SK-N-SH treated with all-trans-retinoic acid at 6 μM for 48 hours (cell line): ENCODE measurements around the gene SELENOM.
"Not testable (repeated sequence)": the region's sequence is repeated elsewhere in the genome, so short reads cannot be mapped to it uniquely, and the experiment has no call there.

Experiments used
- ATAC-seq: fragments of 200-7000 bp; cut with Tn5 transposase; 3 replicates; pipeline ENCODE4 v1.9.1; 2020; ENCODE audit warnings: mild to moderate bottlenecking, moderate library complexity
- ARNTL ChIP-seq: fragments of 450-650 bp; formaldehyde crosslinking; IDR thresholded peaks from 2 replicates; pipeline ENCODE4 v1.5.0; 2020; ENCODE audit warnings: low read depth, mild to moderate bottlenecking, moderate library complexity, borderline replicate concordance
- BACH2 ChIP-seq: fragments of 250-450 bp; sonication (Bioruptor Pico); IDR thresholded peaks from 2 replicates; pipeline ENCODE4 v1.9.0; 2021; ENCODE audit warnings: mild to moderate bottlenecking, borderline replicate concordance
- CSDC2 ChIP-seq: fragments of 250-450 bp; sonication (Bioruptor Pico); IDR thresholded peaks from 2 replicates; pipeline ENCODE4 v1.5.0; 2020; ENCODE audit warnings: mild to moderate bottlenecking, moderate library complexity
- ESRRG ChIP-seq: fragments of 250-450 bp; sonication (Bioruptor Pico); IDR thresholded peaks from 2 replicates; pipeline ENCODE4 v1.6.1; 2021; ENCODE audit warnings: mild to moderate bottlenecking
- GLIS3 ChIP-seq: fragments of 250-450 bp; sonication (Bioruptor Pico); IDR thresholded peaks from 2 replicates; pipeline ENCODE4 v1.5.0; 2020; ENCODE audit warnings: mild to moderate bottlenecking, moderate library complexity
- ISL1 ChIP-seq: fragments of 250-450 bp; sonication (Bioruptor Pico); IDR thresholded peaks from 2 replicates; pipeline ENCODE4 v2.1.2; 2022; ENCODE audit warnings: mild to moderate bottlenecking, moderate library complexity
- OSR1 ChIP-seq: fragments of 250-450 bp; sonication (Bioruptor Pico); IDR thresholded peaks from 2 replicates; pipeline ENCODE4 v1.8.0; 2022; ENCODE audit warnings: moderate library complexity, mild to moderate bottlenecking, inconsistent platforms
- PPARA ChIP-seq: fragments of 250-450 bp; sonication (Bioruptor Pico); IDR thresholded peaks from 2 replicates; pipeline ENCODE4 v1.5.0; 2020; ENCODE audit warnings: mild to moderate bottlenecking, borderline replicate concordance
- RARB ChIP-seq: fragments of 250-450 bp; sonication (Bioruptor Pico); IDR thresholded peaks from 2 replicates; pipeline ENCODE4 v1.8.0; 2021; ENCODE audit warnings: mild to moderate bottlenecking, moderate library complexity
- SNAI2 ChIP-seq: fragments of 250-450 bp; sonication (Bioruptor Pico); IDR thresholded peaks from 2 replicates; pipeline ENCODE4 v1.5.0; 2020; ENCODE audit warnings: mild to moderate bottlenecking, moderate library complexity
- TCF4 ChIP-seq: fragments of 250-450 bp; sonication (Bioruptor Pico); IDR thresholded peaks from 2 replicates; pipeline ENCODE4 v1.8.0; 2021; ENCODE audit warnings: mild to moderate bottlenecking, moderate library complexity, borderline replicate concordance
- ZC3H10 ChIP-seq: fragments of 250-450 bp; sonication (Bioruptor Pico); IDR thresholded peaks from 2 replicates; pipeline ENCODE4 v1.5.1; 2021; ENCODE audit warnings: mild to moderate bottlenecking, moderate library complexity
- ZFP3 ChIP-seq: fragments of 250-450 bp; sonication (Bioruptor Pico); IDR thresholded peaks from 2 replicates; pipeline ENCODE4 v1.5.0; 2020; ENCODE audit warnings: mild to moderate bottlenecking, moderate library complexity
- ZFP30 ChIP-seq: fragments of 450-650 bp; formaldehyde crosslinking; IDR thresholded peaks from 2 replicates; pipeline ENCODE4 v1.5.0; 2022; ENCODE audit warnings: mild to moderate bottlenecking, moderate library complexity
- ZNF565 ChIP-seq: fragments of 450-650 bp; formaldehyde crosslinking; conservative IDR thresholded peaks from 2 replicates; pipeline ENCODE4 v1.5.0; 2020; ENCODE audit warnings: low read depth, mild to moderate bottlenecking, moderate library complexity
- ZNF70 ChIP-seq: fragments of 450-650 bp; formaldehyde crosslinking; IDR thresholded peaks from 2 replicates; pipeline ENCODE4 v1.5.0; 2020; ENCODE audit warnings: mild to moderate bottlenecking, moderate library complexity
- TF ChIP-seq, protein P1 (sequence below): fragments of 250-450 bp; sonication (Bioruptor Pico); IDR thresholded peaks from 2 replicates; pipeline ENCODE4 v1.5.1; 2021; ENCODE audit warnings: mild to moderate bottlenecking, moderate library complexity
- TF ChIP-seq, protein P2 (sequence below): fragments of 250-450 bp; sonication (Bioruptor Pico); IDR thresholded peaks from 2 replicates; pipeline ENCODE4 v1.5.0; 2020; ENCODE audit warnings: mild to moderate bottlenecking, moderate library complexity
- TF ChIP-seq, protein P3 (sequence below): fragments of 250-450 bp; sonication (Bioruptor Pico); IDR thresholded peaks from 2 replicates; pipeline ENCODE4 v1.5.1; 2020; ENCODE audit warnings: low read depth, mild to moderate bottlenecking, moderate library complexity
- TF ChIP-seq, protein P4 (sequence below): fragments of 250-450 bp; sonication (Bioruptor Pico); IDR thresholded peaks from 2 replicates; pipeline ENCODE4 v1.8.0; 2021; ENCODE audit warnings: low read depth, mild to moderate bottlenecking, moderate library complexity, borderline replicate concordance
- TF ChIP-seq, protein P5 (sequence below): fragments of 250-450 bp; sonication (Bioruptor Pico); IDR thresholded peaks from 2 replicates; pipeline ENCODE4 v1.8.0; 2020; ENCODE audit warnings: mild to moderate bottlenecking, moderate library complexity, borderline replicate concordance

Gene SELENOM

DNA sequence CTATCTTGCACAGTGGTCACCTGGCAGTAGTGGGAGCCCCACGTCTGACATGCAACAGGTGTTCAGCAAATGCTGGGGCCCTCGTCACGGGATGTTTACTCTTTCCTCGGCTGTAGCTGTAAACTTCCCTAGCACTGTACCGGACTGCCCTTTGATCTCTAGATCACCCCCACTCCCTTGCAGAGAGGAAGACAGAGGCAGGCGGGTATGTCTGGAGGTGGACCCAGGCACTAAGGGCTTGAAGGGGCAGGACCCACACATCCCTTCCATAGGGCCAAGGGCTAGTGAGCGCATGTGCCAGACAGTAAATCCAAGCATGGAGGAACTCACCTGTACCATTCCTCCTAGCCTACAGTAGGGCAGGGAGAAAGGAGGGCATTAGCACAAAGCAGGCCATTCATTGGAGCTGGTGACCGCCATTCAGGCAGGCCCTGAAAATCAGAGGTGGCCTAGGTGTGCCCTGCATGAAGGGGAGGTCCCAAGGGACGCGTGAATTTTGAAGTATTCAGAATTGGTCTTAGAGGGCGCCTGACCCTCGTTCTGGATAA is 28.2 kb downstream of the SELENOM start:
- no peak for ATAC-seq
- TF ChIP-seq, protein P1, sequence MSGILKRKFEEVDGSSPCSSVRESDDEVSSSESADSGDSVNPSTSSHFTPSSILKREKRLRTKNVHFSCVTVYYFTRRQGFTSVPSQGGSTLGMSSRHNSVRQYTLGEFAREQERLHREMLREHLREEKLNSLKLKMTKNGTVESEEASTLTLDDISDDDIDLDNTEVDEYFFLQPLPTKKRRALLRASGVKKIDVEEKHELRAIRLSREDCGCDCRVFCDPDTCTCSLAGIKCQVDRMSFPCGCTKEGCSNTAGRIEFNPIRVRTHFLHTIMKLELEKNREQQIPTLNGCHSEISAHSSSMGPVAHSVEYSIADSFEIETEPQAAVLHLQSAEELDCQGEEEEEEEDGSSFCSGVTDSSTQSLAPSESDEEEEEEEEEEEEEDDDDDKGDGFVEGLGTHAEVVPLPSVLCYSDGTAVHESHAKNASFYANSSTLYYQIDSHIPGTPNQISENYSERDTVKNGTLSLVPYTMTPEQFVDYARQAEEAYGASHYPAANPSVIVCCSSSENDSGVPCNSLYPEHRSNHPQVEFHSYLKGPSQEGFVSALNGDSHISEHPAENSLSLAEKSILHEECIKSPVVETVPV, result no peak
- TF ChIP-seq ISL1 (CRISPR knock-in tag) (no peak), OSR1 (CRISPR knock-in tag) (no peak), GLIS3 (no peak), ESRRG (CRISPR knock-in tag) (no peak), ARNTL (CRISPR knock-in tag) (no peak), PPARA (no peak), ZFP3 (no peak), SNAI2 (no peak), CSDC2 (no peak), RARB (CRISPR knock-in tag) (no peak), ZC3H10 (CRISPR knock-in tag) (no peak)
- TF ChIP-seq, protein P2, sequence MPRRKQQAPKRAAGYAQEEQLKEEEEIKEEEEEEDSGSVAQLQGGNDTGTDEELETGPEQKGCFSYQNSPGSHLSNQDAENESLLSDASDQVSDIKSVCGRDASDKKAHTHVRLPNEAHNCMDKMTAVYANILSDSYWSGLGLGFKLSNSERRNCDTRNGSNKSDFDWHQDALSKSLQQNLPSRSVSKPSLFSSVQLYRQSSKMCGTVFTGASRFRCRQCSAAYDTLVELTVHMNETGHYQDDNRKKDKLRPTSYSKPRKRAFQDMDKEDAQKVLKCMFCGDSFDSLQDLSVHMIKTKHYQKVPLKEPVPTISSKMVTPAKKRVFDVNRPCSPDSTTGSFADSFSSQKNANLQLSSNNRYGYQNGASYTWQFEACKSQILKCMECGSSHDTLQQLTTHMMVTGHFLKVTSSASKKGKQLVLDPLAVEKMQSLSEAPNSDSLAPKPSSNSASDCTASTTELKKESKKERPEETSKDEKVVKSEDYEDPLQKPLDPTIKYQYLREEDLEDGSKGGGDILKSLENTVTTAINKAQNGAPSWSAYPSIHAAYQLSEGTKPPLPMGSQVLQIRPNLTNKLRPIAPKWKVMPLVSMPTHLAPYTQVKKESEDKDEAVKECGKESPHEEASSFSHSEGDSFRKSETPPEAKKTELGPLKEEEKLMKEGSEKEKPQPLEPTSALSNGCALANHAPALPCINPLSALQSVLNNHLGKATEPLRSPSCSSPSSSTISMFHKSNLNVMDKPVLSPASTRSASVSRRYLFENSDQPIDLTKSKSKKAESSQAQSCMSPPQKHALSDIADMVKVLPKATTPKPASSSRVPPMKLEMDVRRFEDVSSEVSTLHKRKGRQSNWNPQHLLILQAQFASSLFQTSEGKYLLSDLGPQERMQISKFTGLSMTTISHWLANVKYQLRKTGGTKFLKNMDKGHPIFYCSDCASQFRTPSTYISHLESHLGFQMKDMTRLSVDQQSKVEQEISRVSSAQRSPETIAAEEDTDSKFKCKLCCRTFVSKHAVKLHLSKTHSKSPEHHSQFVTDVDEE, result no peak
- TF ChIP-seq, protein P3, sequence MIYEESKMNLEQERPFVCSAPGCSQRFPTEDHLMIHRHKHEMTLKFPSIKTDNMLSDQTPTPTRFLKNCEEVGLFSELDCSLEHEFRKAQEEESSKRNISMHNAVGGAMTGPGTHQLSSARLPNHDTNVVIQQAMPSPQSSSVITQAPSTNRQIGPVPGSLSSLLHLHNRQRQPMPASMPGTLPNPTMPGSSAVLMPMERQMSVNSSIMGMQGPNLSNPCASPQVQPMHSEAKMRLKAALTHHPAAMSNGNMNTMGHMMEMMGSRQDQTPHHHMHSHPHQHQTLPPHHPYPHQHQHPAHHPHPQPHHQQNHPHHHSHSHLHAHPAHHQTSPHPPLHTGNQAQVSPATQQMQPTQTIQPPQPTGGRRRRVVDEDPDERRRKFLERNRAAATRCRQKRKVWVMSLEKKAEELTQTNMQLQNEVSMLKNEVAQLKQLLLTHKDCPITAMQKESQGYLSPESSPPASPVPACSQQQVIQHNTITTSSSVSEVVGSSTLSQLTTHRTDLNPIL (CRISPR knock-in tag), result no peak
- TF ChIP-seq, protein P4, sequence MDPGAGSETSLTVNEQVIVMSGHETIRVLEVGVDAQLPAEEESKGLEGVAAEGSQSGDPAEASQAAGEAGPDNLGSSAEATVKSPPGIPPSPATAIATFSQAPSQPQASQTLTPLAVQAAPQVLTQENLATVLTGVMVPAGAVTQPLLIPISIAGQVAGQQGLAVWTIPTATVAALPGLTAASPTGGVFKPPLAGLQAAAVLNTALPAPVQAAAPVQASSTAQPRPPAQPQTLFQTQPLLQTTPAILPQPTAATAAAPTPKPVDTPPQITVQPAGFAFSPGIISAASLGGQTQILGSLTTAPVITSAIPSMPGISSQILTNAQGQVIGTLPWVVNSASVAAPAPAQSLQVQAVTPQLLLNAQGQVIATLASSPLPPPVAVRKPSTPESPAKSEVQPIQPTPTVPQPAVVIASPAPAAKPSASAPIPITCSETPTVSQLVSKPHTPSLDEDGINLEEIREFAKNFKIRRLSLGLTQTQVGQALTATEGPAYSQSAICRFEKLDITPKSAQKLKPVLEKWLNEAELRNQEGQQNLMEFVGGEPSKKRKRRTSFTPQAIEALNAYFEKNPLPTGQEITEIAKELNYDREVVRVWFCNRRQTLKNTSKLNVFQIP (CRISPR knock-in tag), result no peak

DNA sequence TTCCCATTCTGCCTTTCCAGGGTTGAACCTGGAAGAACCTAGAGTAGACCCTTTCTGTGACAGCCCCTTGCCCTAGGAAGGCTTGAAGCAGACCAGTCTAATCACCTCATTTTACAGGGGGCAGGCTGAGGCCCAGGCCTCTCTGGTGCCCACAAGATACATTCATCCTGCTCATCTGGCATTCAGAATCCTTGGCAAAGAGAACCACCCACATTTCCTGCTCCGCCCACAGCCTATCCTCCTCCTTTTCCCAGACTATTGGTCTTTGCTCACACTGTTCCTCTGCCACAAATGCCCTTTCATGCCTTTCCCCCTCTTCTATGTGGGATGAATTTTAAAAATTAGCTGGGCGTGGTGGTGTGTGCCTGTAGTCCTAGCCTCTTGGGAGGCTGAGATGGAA is 29.0 kb downstream of the SELENOM start:
- not testable (repeated sequence) for ATAC-seq

DNA sequence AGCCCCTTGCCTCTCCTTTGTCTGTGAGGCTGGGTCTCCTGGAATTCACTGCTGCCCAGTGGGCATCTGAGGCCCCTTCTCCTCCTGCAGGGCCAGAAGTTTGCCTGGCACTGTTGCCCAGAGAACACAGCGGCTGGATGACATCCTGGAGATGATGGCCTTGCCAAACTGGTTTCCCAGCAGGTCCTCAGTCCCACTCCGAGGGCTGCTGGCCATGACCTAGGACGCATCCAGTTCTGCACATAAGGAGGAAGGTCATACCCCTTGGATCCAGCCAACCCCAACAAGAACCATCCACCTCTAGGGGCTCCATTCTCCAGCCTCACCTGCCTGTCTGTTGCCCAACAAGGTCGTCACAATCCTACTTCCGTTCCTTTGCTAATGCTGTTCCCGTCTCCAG is 29.7 kb downstream of the SELENOM start:
- no peak for ATAC-seq
- no peak for TF ChIP-seq OSR1 (CRISPR knock-in tag)
- TF ChIP-seq ARNTL (CRISPR knock-in tag), result no peak
- no peak for TF ChIP-seq ESRRG (CRISPR knock-in tag)
- TF ChIP-seq, protein P5, sequence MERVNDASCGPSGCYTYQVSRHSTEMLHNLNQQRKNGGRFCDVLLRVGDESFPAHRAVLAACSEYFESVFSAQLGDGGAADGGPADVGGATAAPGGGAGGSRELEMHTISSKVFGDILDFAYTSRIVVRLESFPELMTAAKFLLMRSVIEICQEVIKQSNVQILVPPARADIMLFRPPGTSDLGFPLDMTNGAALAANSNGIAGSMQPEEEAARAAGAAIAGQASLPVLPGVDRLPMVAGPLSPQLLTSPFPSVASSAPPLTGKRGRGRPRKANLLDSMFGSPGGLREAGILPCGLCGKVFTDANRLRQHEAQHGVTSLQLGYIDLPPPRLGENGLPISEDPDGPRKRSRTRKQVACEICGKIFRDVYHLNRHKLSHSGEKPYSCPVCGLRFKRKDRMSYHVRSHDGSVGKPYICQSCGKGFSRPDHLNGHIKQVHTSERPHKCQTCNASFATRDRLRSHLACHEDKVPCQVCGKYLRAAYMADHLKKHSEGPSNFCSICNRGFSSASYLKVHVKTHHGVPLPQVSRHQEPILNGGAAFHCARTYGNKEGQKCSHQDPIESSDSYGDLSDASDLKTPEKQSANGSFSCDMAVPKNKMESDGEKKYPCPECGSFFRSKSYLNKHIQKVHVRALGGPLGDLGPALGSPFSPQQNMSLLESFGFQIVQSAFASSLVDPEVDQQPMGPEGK, result no peak
- TF ChIP-seq, protein P1, result no peak
- no peak for TF ChIP-seq BACH2 (CRISPR knock-in tag)
- TF ChIP-seq PPARA, result no peak
- TF ChIP-seq ZFP30, result no peak
- TF ChIP-seq ISL1 (CRISPR knock-in tag), result no peak
- TF ChIP-seq RARB (CRISPR knock-in tag), result no peak
- TF ChIP-seq ZC3H10 (CRISPR knock-in tag), result no peak
- no peak for TF ChIP-seq TCF4 (CRISPR knock-in tag)
- no peak for TF ChIP-seq ZNF565 (CRISPR knock-in tag)
- TF ChIP-seq, protein P3 (CRISPR knock-in tag), result no peak
- no peak for TF ChIP-seq ZFP3
- no peak for TF ChIP-seq ZNF70 (CRISPR knock-in tag)
- TF ChIP-seq, all 23 proteins: peak for 0
